Tibial artery (tissue), 4 donors: Measurements from ENCODE around the gene C13orf42.

Experiments used
- DNase-seq, 2 donors: peaks; one replicate each; pipeline ENCODE4 v3.0.0-alpha.2; 2019
- H3K27ac ChIP-seq, 2 donors: fragments of 200-600 bp; sonication (generic) in 1 of 2; 1 replicate in 1 of 2; 2 replicates in 1 of 2; pipeline ENCODE4 v1.5.1; 2018 to 2019; ENCODE audit warnings: mild to moderate bottlenecking in 1 of 2
- H3K27me3 ChIP-seq, 2 donors: fragments of 200-600 bp; sonication (generic) in 1 of 2; one replicate each; pipeline versions ENCODE4 v1.5.1 to v1.6.0; 2016 to 2019
- H3K36me3 ChIP-seq, 3 donors: fragments of 200-600 bp; sonication (generic) in 2 of 3; one replicate each; pipeline ENCODE4 v1.5.1; 2016 to 2019; ENCODE audit warnings: mild to moderate bottlenecking in 2 of 3
- H3K4me1 ChIP-seq, 4 donors: fragments of 200-600 bp; sonication (generic) in 2 of 4; 1 replicate in 3 of 4; 2 replicates in 1 of 4; pipeline ENCODE4 v1.5.1; 2016 to 2019
- H3K4me3 ChIP-seq, 2 donors: fragments of 200-600 bp; sonication (generic) in 1 of 2; 1 replicate in 1 of 2; 2 replicates in 1 of 2; pipeline ENCODE4 v1.5.1; 2018 to 2019; ENCODE audit warnings: mild to moderate bottlenecking in 2 of 2
- H3K9me3 ChIP-seq, 3 donors: fragments of 200-600 bp; sonication (generic) in 1 of 3; one replicate each; pipeline ENCODE4 v1.5.1; 2016 to 2019
- CTCF ChIP-seq, 2 experiments: fragments of 200-600 bp in 1 of 2; fragments of 450-650 bp in 1 of 2; IDR thresholded peaks; one replicate each; pipeline ENCODE4 v1.5.1; 2017 to 2019; ENCODE audit warnings: antibody characterized with exemption in 2 of 2, mild to moderate bottlenecking in 1 of 2, moderate library complexity in 1 of 2
- intact Hi-C: fragments of 100-400 bp; cut with DNase I; formaldehyde crosslinking; loops from one replicate; pipeline ENCODE4 v1.15.0; 2023; ENCODE audit warnings: low total_unique reads

The C13orf42 gene

GRCh38 chr13:51045451-51045850 is 65.6 kb downstream of the C13orf42 start:
- intact Hi-C loops: no loop called here
- Histone ChIP-seq H3K4me1 (no peaks in the 10 kb centered on the region), H3K27me3 (no peaks in the 10 kb centered on the region), H3K4me3 (no peak overlapping the region), H3K36me3 (no peaks in the 10 kb centered on the region), H3K9me3 (no peaks in the 10 kb centered on the region), H3K27ac (no peak overlapping the region)
- DNase-seq: no peak
- no peak for TF ChIP-seq CTCF (IDR thresholded peaks at IDR 0.05)

- Histone ChIP-seq H3K4me1 (no peaks in the 10 kb centered on the region), H3K4me3 (no peak overlapping the region), H3K9me3 (no peaks in the 10 kb centered on the region), H3K27me3 (no peaks in the 10 kb centered on the region), H3K27ac (no peak overlapping the region), H3K36me3 (no peaks in the 10 kb centered on the region)
- TF ChIP-seq CTCF (IDR thresholded peaks at IDR 0.05): no peak
- DNase-seq: no peak
- intact Hi-C loops: no loop called here
These were observed 66.9 kb downstream of the C13orf42 start for GRCh38 chr13:51044023-51044665.

- H3K4me3 ChIP-seq: no peak overlapping the region
- TF ChIP-seq CTCF (IDR thresholded peaks at IDR 0.05): no peak
- DNase-seq: no peak
- no peaks in the 10 kb centered on the region for H3K27me3 ChIP-seq
- no peaks in the 10 kb centered on the region for H3K9me3 ChIP-seq
- intact Hi-C loops: no loop called here
- H3K27ac ChIP-seq: no peak overlapping the region
- no peaks in the 10 kb centered on the region for H3K36me3 ChIP-seq
- no peaks in the 10 kb centered on the region for H3K4me1 ChIP-seq
These were observed 67.8 kb downstream of the C13orf42 start for GRCh38 chr13:51043310-51043709.

GRCh38 chr13:51041710-51042109 is 69.4 kb downstream of the C13orf42 start:
- intact Hi-C loops: no loop called here
- H3K27me3 ChIP-seq: no peaks in the 10 kb centered on the region
- no peaks in the 10 kb centered on the region for H3K36me3 ChIP-seq
- H3K4me3 ChIP-seq: no peak overlapping the region
- TF ChIP-seq CTCF (IDR thresholded peaks at IDR 0.05): no peak
- DNase-seq: no peak
- H3K9me3 ChIP-seq: no peaks in the 10 kb centered on the region
- H3K27ac ChIP-seq: no peak overlapping the region
- H3K4me1 ChIP-seq: no peaks in the 10 kb centered on the region

GRCh38 chr13:51041126-51041525 is 69.9 kb downstream of the C13orf42 start:
- DNase-seq: no peak
- intact Hi-C loops: no loop called here
- Histone ChIP-seq H3K4me1 (no peaks in the 10 kb centered on the region), H3K36me3 (no peaks in the 10 kb centered on the region), H3K4me3 (no peak overlapping the region), H3K27me3 (no peaks in the 10 kb centered on the region), H3K9me3 (no peaks in the 10 kb centered on the region), H3K27ac (no peak overlapping the region)
- no peak for TF ChIP-seq CTCF (IDR thresholded peaks at IDR 0.05)

GRCh38 chr13:51040431-51040830 is 70.6 kb downstream of the C13orf42 start:
- Histone ChIP-seq H3K27me3 (no peaks in the 10 kb centered on the region), H3K9me3 (no peaks in the 10 kb centered on the region), H3K36me3 (no peaks in the 10 kb centered on the region), H3K4me3 (no peak overlapping the region), H3K4me1 (no peaks in the 10 kb centered on the region), H3K27ac (no peak overlapping the region)
- DNase-seq: no peak
- intact Hi-C loops: no loop called here
- no peak for TF ChIP-seq CTCF (IDR thresholded peaks at IDR 0.05)
